Testis (tissue), 2 donors: ENCODE results near the gene DDX19B.

Experiments used
- POLR2A ChIP-seq: fragments of 450-650 bp; IDR thresholded peaks from one replicate; pipeline ENCODE4 v1.6.1; 2017; ENCODE audit warnings: antibody characterized with exemption, mild to moderate bottlenecking, moderate library complexity
- TF ChIP-seq, protein P1 (sequence below), 3 experiments: fragments of 450-650 bp in 2 of 3; fragments of 200-600 bp in 1 of 3; sonication (generic) in 1 of 3; IDR thresholded peaks; one replicate each; pipeline ENCODE4 v1.5.1; 2016 to 2019; ENCODE audit warnings: antibody characterized with exemption in 3 of 3, mild to moderate bottlenecking in 2 of 3, moderate library complexity in 1 of 3

DNA sequence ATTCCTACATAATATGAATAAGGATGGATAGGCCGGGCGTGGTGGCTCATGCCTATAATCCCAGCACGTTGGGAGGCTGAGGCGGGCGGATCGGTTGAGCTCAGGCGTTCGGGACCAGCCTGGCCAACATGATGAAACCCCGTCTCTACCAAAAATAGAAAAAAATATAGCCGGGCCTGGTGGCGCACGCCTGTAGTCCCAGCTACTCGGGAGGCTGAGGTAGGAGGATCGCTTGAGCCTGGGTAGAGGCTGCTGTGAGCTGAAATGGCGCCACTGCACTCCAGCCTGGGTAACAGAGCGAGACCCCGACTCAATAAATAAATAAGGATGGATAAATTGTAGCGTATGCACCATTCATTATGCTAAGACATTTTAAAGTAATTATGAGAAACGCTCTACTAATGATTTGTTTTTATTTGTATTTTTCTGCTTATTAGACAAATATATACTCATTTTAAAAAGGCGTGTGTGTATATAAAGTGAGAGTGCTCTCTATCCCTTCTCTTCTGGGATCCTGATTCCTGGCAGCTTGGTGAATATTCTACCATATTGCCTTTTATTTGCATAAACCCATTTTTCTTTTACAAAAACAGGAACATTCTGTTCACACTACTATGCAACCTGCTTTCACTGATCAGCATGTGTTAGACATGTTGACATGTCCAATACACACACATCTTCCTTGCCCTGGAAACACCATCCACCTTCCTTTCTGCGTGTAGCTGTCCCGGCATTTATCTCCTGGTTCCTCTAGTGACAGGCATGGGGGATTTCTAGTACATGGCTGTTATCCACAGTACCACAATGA lies 74.1 kb downstream of the DDX19B start:
- TF ChIP-seq, protein P1, sequence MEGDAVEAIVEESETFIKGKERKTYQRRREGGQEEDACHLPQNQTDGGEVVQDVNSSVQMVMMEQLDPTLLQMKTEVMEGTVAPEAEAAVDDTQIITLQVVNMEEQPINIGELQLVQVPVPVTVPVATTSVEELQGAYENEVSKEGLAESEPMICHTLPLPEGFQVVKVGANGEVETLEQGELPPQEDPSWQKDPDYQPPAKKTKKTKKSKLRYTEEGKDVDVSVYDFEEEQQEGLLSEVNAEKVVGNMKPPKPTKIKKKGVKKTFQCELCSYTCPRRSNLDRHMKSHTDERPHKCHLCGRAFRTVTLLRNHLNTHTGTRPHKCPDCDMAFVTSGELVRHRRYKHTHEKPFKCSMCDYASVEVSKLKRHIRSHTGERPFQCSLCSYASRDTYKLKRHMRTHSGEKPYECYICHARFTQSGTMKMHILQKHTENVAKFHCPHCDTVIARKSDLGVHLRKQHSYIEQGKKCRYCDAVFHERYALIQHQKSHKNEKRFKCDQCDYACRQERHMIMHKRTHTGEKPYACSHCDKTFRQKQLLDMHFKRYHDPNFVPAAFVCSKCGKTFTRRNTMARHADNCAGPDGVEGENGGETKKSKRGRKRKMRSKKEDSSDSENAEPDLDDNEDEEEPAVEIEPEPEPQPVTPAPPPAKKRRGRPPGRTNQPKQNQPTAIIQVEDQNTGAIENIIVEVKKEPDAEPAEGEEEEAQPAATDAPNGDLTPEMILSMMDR (IDR thresholded peaks at IDR 0.05) = no peak
- TF ChIP-seq POLR2A = no peak
